ENCODE measurements around the gene ZNF366. TPM values are rescaled to one million over a fixed set of nuclear protein-coding genes. Genes with fewer than 3 reads are reported as not detected.

Gene ZNF366
- total RNA-seq, 1 donor from 2014 or later: not detected

GRCh38 chr5:72505539-72506157 is 1.6 kb downstream of the ZNF366 start:
- H3K27me3 ChIP-seq (ENCODE audit: insufficient read depth, low read length): no peaks in the 10 kb centered on the region
- H3K9ac ChIP-seq (ENCODE audit: low read length): no peak overlapping the region
- Mint-ChIP-seq H3K36me3 (ENCODE audit: low read depth, unreplicated experiment) (no peaks in the 10 kb centered on the region), H3K27me3 (ENCODE audit: low read depth, unreplicated experiment) (no peaks in the 10 kb centered on the region), H3K9me3 (ENCODE audit: unreplicated experiment) (no peaks in the 10 kb centered on the region), H3K4me3 (ENCODE audit: unreplicated experiment) (no peak overlapping the region), H3K27ac (ENCODE audit: unreplicated experiment) (no peak overlapping the region), H3K4me1 (ENCODE audit: low read depth, unreplicated experiment) (peaks cover 28% of the 10 kb centered on the region)
- H3K79me2 ChIP-seq (ENCODE audit: insufficient read depth, low read length): no peaks in the 10 kb centered on the region
- H3K36me3 ChIP-seq (ENCODE audit: insufficient read depth, low read length): no peaks in the 10 kb centered on the region
- no peak overlapping the region for H3K27ac ChIP-seq (ENCODE audit: low read depth, low read length)
- peaks cover 20% of the 10 kb centered on the region for H3K4me1 ChIP-seq (ENCODE audit: insufficient read depth, low read length)
- TF ChIP-seq CTCF (IDR thresholded peaks at IDR 0.05; ENCODE audit: insufficient read depth, low read depth, low read length) (no peak), EZH2 (IDR thresholded peaks at IDR 0.05; ENCODE audit: insufficient read depth, low read length) (no peak)
- H3K4me3 ChIP-seq (ENCODE audit: insufficient read depth, low read depth, low read length): no peak overlapping the region
- no peak overlapping the region for H3K4me2 ChIP-seq (ENCODE audit: low read length)
- no peaks in the 10 kb centered on the region for H3K9me3 ChIP-seq (ENCODE audit: insufficient read depth, low read depth, low read length)
- H4K20me1 ChIP-seq (ENCODE audit: insufficient read depth, low read length): no peaks in the 10 kb centered on the region
- no peak for DNase-seq (ENCODE audit: low read depth)
- no peak for FAIRE-seq
- H2AFZ ChIP-seq (ENCODE audit: low read depth, low read length): no peak overlapping the region

- no peaks in the 10 kb centered on the region for H3K27me3 Mint-ChIP-seq (ENCODE audit: low read depth, unreplicated experiment)
- no peaks in the 10 kb centered on the region for H3K9me3 Mint-ChIP-seq (ENCODE audit: unreplicated experiment)
- FAIRE-seq (no peak), DNase-seq (ENCODE audit: low read depth) (no peak)
- H3K4me3 ChIP-seq (ENCODE audit: insufficient read depth, low read depth, low read length): no peak overlapping the region
- TF ChIP-seq EZH2 (IDR thresholded peaks at IDR 0.05; ENCODE audit: insufficient read depth, low read length) (no peak), CTCF (IDR thresholded peaks at IDR 0.05; ENCODE audit: insufficient read depth, low read depth, low read length) (no peak)
- H3K79me2 ChIP-seq (ENCODE audit: insufficient read depth, low read length): no peaks in the 10 kb centered on the region
- no peaks in the 10 kb centered on the region for H3K9me3 ChIP-seq (ENCODE audit: insufficient read depth, low read depth, low read length)
- no peak overlapping the region for H3K27ac ChIP-seq (ENCODE audit: low read depth, low read length)
- no peak overlapping the region for H3K9ac ChIP-seq (ENCODE audit: low read length)
- no peaks in the 10 kb centered on the region for H3K36me3 ChIP-seq (ENCODE audit: insufficient read depth, low read length)
- H3K27me3 ChIP-seq (ENCODE audit: insufficient read depth, low read length): no peaks in the 10 kb centered on the region
- H3K4me1 ChIP-seq (ENCODE audit: insufficient read depth, low read length): peaks cover 14% of the 10 kb centered on the region
- no peak overlapping the region for H3K27ac Mint-ChIP-seq (ENCODE audit: unreplicated experiment)
- H2AFZ ChIP-seq (ENCODE audit: low read depth, low read length): no peak overlapping the region
- no peak overlapping the region for H3K4me2 ChIP-seq (ENCODE audit: low read length)
- H3K36me3 Mint-ChIP-seq (ENCODE audit: low read depth, unreplicated experiment): no peaks in the 10 kb centered on the region
- no peak overlapping the region for H3K4me3 Mint-ChIP-seq (ENCODE audit: unreplicated experiment)
- H4K20me1 ChIP-seq (ENCODE audit: insufficient read depth, low read length): no peaks in the 10 kb centered on the region
- peaks cover 25% of the 10 kb centered on the region for H3K4me1 Mint-ChIP-seq (ENCODE audit: low read depth, unreplicated experiment)
Observed at GRCh38 chr5:72505016-72505415, 2.2 kb downstream of the ZNF366 start.

GRCh38 chr5:72503888-72504491 is 3.2 kb downstream of the ZNF366 start:
- Mint-ChIP-seq H3K27me3 (ENCODE audit: low read depth, unreplicated experiment) (no peaks in the 10 kb centered on the region), H3K4me1 (ENCODE audit: low read depth, unreplicated experiment) (peaks cover 25% of the 10 kb centered on the region), H3K9me3 (ENCODE audit: unreplicated experiment) (no peaks in the 10 kb centered on the region), H3K4me3 (ENCODE audit: unreplicated experiment) (no peak overlapping the region), H3K36me3 (ENCODE audit: low read depth, unreplicated experiment) (no peaks in the 10 kb centered on the region), H3K27ac (ENCODE audit: unreplicated experiment) (peak overlapping the region; percentile 36)
- Histone ChIP-seq H3K9me3 (ENCODE audit: insufficient read depth, low read depth, low read length) (no peaks in the 10 kb centered on the region), H3K79me2 (ENCODE audit: insufficient read depth, low read length) (no peaks in the 10 kb centered on the region), H3K4me1 (ENCODE audit: insufficient read depth, low read length) (peaks cover 13% of the 10 kb centered on the region), H4K20me1 (ENCODE audit: insufficient read depth, low read length) (no peaks in the 10 kb centered on the region), H3K27ac (ENCODE audit: low read depth, low read length) (no peak overlapping the region), H3K9ac (ENCODE audit: low read length) (no peak overlapping the region), H3K27me3 (ENCODE audit: insufficient read depth, low read length) (no peaks in the 10 kb centered on the region), H3K4me2 (ENCODE audit: low read length) (peak overlapping the region; percentile 59), H3K4me3 (ENCODE audit: insufficient read depth, low read depth, low read length) (no peak overlapping the region), H2AFZ (ENCODE audit: low read depth, low read length) (no peak overlapping the region), H3K36me3 (ENCODE audit: insufficient read depth, low read length) (no peaks in the 10 kb centered on the region)
- FAIRE-seq: peak; percentile 32
- no peak for DNase-seq (ENCODE audit: low read depth)
- TF ChIP-seq CTCF (IDR thresholded peaks at IDR 0.05; ENCODE audit: insufficient read depth, low read depth, low read length): no peak
- TF ChIP-seq EZH2 (IDR thresholded peaks at IDR 0.05; ENCODE audit: insufficient read depth, low read length): no peak

Measured in astrocyte (in vitro differentiated cells and primary cell).